Measurements from ENCODE around the gene EFNA2.

The EFNA2 gene

DNA sequence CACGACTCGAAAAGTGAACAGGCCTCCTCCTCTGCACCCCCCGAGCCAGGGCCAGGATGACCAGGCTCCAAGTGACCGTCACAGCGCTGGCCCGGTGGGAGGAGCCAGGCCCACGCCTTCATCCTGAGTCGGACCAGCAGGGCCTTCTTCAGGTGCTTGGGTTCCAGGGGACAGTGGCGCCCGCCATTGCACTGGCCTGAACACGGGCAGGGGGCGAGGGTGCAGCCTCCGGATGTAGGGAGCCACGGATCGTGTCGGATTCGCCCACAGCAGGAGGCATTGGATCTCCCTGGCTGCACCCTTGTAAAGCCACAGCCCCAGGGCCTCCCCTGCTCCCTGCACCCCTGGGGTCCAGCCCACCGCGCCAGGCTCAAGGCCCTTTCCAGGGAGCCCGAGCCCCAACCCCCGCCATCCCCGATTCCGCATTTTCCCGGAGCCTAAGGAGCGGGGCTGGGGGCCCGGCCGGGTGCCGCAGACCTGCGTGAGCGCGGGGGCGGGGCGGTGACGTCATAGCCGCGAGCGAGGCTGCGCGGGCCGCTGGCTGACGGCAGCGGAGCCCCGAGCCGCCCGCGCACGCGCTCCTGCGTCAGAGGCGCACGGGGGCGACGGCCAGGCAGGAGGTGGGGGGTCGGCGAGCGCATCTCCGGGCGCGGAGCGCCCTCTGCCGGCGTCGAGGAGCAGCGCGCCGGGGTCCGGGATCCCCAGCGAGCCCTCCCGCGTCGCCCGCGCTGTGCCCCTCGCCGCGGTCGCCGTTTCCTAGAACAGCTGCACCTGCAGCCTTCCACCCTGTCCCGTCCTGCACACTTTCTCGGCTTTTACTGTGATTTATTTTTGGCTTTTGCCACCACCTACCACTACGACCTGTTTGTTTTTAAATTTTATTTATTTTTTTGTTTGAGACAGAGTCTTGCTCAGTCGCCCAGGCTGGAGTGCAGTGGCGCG lies 45.6 kb upstream of the EFNA2 start:
- TF ChIP-seq, protein P1, sequence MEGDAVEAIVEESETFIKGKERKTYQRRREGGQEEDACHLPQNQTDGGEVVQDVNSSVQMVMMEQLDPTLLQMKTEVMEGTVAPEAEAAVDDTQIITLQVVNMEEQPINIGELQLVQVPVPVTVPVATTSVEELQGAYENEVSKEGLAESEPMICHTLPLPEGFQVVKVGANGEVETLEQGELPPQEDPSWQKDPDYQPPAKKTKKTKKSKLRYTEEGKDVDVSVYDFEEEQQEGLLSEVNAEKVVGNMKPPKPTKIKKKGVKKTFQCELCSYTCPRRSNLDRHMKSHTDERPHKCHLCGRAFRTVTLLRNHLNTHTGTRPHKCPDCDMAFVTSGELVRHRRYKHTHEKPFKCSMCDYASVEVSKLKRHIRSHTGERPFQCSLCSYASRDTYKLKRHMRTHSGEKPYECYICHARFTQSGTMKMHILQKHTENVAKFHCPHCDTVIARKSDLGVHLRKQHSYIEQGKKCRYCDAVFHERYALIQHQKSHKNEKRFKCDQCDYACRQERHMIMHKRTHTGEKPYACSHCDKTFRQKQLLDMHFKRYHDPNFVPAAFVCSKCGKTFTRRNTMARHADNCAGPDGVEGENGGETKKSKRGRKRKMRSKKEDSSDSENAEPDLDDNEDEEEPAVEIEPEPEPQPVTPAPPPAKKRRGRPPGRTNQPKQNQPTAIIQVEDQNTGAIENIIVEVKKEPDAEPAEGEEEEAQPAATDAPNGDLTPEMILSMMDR (conservative IDR thresholded peaks at IDR 0.05; ENCODE audit: low read depth, low read length), result peak; percentile 57
- DNase-seq (ENCODE audit: low read depth), result peak; percentile 93
- peak overlapping the region; percentile 57 for H3K4me3 ChIP-seq (ENCODE audit: low read depth, low read length)

DNA sequence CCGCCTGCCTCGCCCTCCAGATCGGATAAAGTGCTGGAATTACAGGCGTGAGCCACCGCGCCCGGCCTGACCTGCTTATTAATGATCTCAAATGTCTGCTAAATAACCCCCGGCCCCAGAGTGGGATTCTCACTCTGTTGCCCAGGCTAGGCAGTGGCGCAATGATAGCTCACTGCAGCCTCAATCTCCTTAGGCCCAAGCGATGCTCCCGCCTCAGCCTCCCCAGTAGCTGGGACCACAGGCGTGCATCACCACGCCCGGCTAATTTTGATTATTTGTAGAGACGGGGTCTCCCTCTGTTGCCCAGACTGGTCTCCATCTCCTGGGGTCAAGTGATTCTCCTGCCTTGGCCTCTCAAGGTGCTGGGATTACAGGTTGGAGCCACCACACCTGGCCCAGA lies 44.7 kb upstream of the EFNA2 start:
- TF ChIP-seq, protein P1 (conservative IDR thresholded peaks at IDR 0.05; ENCODE audit: low read depth, low read length), result no peak
- H3K4me3 ChIP-seq (ENCODE audit: low read depth, low read length), result no peak overlapping the region
- no peak for DNase-seq (ENCODE audit: low read depth)

DNA sequence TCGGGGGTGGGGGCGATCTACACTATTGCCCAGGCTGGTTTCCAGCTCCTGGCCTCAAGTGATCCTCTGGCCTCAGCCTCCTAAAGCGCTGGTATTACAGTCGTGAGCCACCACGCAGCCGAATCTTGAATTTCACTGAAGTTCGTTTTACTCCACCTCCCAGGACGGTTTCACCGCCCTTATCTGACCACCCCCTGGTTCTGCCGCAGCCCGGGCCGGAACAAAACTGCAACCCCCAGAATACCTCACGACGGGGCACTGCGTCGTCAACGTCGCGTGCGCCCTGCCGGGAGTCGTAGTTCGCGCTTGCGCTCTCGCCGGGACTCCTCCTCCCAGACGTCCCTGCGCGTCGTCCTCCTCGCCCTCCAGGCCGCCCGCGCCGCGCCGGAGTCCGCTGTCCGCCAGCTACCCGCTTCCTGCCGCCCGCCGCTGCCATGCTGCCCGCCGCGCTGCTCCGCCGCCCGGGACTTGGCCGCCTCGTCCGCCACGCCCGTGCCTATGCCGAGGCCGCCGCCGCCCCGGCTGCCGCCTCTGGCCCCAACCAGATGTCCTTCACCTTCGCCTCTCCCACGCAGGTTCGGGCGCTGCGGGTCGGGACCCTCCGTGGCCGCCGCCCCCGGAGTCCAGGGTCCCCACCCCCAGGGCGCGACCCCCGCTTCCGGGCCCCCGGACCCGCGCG lies 44.1 kb upstream of the EFNA2 start, which contains the start of gene ATP5F1D:
ATP5F1D (plus strand) TSS at position 335 of the 679 bp plus-strand sequence; CDS start at position 435, 100 bp downstream.
- TF ChIP-seq, protein P1 (conservative IDR thresholded peaks at IDR 0.05; ENCODE audit: low read depth, low read length), result no peak
- peak within 1 kb of the TSS; percentile 72 for H3K4me3 ChIP-seq (ENCODE audit: low read depth, low read length)
- DNase-seq (ENCODE audit: low read depth), result peak; percentile 98

DNA sequence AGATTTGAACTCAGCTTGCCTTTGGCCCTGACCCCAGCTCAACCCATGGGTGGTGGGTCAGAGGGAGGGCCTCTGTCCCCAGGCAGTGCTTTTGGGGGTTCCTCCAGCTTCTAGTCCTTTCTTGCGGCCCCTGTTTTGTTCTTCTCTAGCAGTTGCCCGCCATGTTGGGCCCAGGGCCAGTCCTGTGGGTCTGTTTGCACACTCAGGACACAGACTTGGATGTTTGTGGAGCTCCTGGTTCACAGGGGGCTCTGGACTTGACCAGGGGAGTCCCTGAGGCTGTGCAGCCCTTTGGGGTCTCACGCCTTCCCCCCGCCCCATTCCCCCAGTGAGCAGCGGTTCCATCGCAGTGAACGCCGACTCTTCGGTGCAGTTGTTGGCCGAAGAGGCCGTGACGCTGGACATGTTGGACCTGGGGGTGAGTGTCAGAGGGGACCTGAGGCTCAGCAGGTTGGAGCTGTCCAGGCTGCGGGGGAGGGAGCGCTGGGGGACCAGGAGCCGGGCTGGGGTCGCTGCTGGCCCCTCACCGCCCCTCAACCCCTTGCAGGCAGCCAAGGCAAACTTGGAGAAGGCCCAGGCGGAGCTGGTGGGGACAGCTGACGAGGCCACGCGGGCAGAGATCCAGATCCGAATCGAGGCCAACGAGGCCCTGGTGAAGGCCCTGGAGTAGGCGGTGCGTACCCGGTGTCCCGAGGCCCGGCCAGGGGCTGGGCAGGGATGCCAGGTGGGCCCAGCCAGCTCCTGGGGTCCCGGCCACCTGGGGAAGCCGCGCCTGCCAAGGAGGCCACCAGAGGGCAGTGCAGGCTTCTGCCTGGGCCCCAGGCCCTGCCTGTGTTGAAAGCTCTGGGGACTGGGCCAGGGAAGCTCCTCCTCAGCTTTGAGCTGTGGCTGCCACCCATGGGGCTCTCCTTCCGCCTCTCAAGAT lies 41.6 kb upstream of the EFNA2 start:
- DNase-seq (ENCODE audit: low read depth), result peak; percentile 88
- no peak overlapping the region for H3K4me3 ChIP-seq (ENCODE audit: low read depth, low read length)
- TF ChIP-seq, protein P1 (conservative IDR thresholded peaks at IDR 0.05; ENCODE audit: low read depth, low read length), result peak; percentile 82

DNA sequence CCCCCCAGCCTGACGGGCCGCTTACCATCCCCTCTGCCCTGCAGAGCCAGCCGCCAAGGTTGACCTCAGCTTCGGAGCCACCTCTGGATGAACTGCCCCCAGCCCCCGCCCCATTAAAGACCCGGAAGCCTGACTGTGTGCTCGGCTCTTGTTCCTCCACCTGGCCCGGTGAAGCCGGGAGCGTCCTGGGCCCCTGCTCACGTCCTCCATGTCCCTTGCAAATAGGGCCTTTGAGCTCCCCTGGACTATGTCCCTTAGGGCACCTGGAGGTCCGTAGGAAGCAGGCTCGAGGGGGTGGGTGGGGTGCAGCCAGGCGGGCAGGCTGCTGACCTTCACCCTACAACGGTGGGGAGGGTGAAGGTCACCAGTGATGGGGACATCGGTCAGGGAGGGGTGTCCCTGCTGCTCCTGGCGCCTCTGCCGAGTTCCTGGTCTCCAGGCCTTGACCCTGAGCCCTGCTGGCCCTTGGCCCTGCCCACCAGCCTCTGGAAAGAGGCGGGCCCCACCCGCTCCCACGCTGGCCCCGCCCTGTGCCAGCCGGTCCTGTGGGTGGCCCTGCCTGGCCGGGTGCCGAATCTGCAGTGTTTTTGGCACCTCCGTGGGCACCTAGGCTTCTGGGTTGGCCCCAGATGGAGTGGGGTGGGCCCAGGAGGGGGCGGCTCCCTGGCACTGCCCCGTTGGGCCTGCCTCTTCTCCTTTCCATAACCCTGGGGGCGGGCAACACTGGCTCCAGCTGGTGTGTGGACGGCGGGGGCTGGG lies 40.8 kb upstream of the EFNA2 start:
- H3K4me3 ChIP-seq (ENCODE audit: low read depth, low read length), result no peak overlapping the region
- no peak for DNase-seq (ENCODE audit: low read depth)
- TF ChIP-seq, protein P1 (conservative IDR thresholded peaks at IDR 0.05; ENCODE audit: low read depth, low read length), result no peak
